Erythroblast (primary cell): ENCODE results near the gene GABRB1.

ENCODE experiments used
- DNase-seq, 2 experiments: peaks; one replicate each; lab custom pipeline; 2025; lab: John Stamatoyannopoulos, UW
- GATA1 ChIP-seq: IDR thresholded peaks from 2 replicates; pipeline ENCODE4 v1.6.1; 2011; ENCODE audit warnings: low read depth, mild to moderate bottlenecking, control low read depth, low read length, moderate library complexity
- POLR2A ChIP-seq: IDR thresholded peaks from 2 replicates; pipeline ENCODE4 v1.6.1; 2011; ENCODE audit warnings: mild to moderate bottlenecking, low read length

Gene GABRB1

DNA sequence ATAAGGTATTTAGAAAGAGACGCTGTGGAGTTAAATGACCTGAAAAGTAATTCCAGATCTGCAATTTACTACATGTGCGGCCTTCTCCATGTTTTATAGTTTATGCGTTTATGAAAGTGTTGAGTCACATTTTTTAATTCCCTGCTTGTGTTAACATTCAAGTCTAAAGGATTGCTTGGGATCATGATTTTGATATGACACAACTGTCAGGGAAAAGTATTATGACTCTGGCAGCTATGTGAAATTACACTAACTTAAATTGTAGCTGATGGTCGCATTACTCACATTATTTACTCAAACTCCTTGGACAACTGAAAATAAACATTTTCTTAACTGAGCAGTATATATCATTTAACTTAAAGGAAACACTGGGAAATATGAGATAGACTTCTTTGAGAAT lies 14.3 kb upstream of the GABRB1 start:
- no peak for TF ChIP-seq POLR2A
- TF ChIP-seq GATA1: no peak
- no peak for DNase-seq

DNA sequence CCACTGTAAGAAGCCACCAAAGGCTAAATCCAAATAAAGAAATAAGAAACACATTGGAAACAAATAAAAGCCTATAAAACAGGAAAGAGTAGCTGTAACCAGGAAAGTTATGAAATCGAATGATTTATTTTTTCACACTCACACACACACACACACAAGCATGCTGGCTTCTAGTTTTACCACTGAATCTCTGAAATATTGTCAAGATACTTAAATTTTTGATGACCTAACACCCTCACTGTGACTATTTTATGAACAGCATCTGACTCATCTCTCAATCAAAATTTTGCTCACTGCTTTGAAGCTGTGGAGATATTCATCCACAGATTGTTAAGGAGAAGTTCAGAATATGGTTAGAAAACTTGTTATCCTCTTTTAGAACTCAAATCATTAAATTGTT lies 13.9 kb upstream of the GABRB1 start:
- TF ChIP-seq GATA1 (no peak), POLR2A (no peak)

DNA sequence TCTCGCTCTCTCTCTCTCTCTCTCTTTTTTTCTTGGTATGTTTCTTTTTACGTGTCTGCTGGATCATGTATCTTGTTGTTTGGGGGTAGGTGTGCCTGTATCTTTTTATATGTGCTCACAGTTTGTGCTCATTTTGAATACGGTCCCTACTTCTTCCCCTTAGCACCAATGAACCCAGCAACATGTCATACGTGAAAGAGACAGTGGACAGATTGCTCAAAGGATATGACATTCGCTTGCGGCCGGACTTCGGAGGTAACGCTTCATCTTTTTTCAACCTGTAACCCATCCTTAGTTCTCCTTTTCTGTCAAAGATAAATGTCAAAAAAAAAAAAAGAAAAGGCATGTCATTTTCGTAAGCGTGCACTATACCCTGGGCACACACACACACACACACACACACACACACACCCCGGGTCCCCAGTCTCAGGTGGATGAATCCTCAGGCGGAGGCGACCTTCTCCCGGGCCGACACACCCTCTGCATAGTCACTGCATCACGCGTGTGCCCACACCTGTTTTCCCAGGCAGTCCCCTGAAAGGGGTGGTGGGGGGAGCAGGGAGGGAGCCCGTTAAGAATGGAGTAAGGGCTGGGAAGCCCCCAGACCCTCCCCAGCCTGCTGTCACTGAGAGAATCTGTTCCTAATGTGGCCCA lies 511 bp downstream of the GABRB1 start:
- no peak for DNase-seq
- TF ChIP-seq POLR2A (no peak), GATA1 (no peak)

More for the DNA sequence above, 13.9 kb upstream of the GABRB1 start:
- no peak for DNase-seq

DNA sequence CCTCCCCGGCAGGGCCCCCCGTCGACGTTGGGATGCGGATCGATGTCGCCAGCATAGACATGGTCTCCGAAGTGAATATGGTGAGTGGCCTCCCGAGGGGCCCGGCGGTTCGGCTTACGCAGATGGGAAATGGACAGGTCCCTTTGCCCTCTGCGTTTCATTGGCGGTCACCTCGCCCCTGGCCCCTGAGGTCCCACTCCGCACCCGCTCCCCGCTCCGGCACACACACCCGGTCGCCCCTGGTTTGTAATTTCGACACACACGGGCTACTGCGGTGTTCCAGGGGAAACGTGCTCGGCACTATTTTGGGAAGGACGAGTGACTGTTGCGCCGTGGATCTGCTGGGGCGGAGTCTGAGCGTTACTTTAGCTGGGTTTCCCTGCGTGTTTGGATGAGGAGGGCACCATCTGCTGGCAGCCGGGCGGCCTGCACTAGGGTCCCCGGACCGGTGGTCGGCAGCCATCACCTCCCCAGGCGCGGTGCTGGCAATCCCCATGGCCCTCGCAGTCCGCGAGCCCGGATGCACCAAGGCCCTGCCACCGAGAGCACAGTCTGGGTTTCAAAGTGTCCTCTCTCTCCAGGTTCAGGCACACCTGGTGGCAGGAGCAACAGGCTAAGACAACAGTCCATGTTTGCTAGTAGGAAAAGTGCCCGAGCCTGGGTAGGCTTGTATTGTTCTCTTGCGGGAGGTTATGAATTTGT lies 1.2 kb downstream of the GABRB1 start:
- TF ChIP-seq POLR2A: no peak
- TF ChIP-seq GATA1: no peak
- DNase-seq: peak; percentile 27 to 45

DNA sequence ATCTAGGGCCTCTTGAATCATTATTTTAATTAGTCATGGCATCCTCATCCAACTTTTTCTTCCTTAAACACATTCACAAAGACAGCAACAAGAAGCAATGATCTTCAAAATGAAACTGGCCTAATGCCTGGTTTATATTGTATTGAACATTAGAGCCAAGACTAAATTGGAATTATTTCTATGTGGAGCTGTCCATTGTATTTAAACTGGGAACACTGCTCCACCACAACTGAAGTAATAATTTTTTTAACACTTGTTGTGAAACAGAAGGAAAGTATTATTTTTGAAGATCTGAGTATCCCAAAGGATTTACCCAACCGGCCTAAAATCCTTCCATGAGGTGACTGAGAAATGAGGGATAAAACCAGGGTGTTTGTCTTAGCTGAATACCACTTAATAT lies 6.9 kb downstream of the GABRB1 start:
- TF ChIP-seq POLR2A (no peak), GATA1 (no peak)
- no peak for DNase-seq

DNA sequence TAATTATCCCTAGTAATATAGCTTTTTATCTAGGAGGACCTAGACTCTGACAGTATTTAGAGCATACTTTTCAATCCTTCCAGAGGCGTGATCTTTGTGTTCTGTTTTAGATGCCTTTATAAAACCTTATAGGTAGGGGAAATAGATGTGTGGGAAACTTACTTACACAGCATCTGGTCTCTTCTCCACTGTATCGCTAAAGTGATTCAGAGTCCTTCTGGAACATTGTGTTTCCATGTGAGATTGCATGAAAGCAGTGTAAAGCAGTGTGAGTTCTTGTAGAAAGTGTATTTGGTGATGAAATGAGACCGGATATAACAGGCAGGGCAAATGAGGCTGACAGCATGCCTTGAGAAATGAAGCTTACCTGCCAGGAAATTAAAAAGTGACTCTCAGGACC lies 9.5 kb downstream of the GABRB1 start:
- no peak for DNase-seq
- no peak for TF ChIP-seq GATA1
- no peak for TF ChIP-seq POLR2A

DNA sequence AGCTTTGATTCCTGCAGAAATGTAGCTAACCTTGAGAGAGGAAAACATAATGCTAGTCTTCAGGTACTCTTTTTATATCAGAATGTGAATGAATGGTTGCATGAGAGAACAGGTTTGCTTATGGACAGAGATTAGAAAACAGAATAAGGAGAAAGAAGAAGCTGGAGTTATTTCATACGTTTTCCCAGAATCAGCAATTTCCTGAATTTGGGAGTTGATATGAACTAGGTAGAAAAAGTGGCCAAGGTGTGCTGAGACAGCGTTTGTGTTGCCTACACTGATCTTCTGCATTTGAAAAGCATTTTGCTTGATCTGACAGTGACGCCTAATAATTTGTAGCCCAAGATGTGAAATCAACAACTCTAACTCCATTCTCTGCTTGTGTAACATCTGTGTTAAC lies 12.5 kb downstream of the GABRB1 start:
- no peak for DNase-seq
- TF ChIP-seq GATA1 (no peak), POLR2A (no peak)

DNA sequence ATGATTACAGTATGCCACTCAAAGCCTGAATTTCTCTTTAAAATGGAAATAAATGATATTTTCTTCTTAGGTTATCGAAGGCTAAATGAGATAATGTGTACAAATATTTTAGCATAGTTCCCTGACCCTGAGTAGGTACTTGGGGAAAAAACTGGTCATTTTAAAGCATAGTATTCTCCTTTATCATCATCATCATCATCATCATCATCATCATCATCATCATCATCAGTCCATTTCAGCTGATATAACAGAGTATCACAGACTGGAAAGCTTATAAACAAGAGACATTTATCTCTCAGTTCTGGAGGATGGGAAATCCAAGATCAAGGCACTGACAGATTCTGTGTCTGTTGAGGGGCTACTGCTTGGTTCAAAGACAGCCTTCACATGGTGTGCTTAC lies 13.9 kb downstream of the GABRB1 start:
- DNase-seq: no peak

DNA sequence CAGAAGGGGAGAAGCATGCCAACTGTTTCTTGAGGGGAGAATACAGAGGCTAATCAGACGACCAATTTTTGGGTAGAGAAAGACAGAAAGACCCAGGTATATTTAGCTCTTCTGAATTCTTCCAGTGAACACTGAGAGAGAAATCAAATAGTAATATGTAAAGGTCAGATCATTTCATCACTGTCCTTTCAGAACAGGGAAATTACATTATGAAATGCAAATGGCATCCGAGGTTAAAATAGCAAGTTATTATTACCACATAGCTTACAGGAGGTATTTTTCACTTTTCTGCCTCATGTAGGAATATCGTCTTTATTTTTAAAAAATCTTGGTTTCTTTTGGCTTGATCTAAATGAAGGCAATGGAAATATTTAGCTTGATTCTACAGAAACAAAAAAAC lies 18.0 kb downstream of the GABRB1 start:
- no peak for DNase-seq
- no peak for TF ChIP-seq POLR2A
- no peak for TF ChIP-seq GATA1

More for the DNA sequence above, 13.9 kb downstream of the GABRB1 start:
- TF ChIP-seq GATA1 (no peak), POLR2A (no peak)

DNA sequence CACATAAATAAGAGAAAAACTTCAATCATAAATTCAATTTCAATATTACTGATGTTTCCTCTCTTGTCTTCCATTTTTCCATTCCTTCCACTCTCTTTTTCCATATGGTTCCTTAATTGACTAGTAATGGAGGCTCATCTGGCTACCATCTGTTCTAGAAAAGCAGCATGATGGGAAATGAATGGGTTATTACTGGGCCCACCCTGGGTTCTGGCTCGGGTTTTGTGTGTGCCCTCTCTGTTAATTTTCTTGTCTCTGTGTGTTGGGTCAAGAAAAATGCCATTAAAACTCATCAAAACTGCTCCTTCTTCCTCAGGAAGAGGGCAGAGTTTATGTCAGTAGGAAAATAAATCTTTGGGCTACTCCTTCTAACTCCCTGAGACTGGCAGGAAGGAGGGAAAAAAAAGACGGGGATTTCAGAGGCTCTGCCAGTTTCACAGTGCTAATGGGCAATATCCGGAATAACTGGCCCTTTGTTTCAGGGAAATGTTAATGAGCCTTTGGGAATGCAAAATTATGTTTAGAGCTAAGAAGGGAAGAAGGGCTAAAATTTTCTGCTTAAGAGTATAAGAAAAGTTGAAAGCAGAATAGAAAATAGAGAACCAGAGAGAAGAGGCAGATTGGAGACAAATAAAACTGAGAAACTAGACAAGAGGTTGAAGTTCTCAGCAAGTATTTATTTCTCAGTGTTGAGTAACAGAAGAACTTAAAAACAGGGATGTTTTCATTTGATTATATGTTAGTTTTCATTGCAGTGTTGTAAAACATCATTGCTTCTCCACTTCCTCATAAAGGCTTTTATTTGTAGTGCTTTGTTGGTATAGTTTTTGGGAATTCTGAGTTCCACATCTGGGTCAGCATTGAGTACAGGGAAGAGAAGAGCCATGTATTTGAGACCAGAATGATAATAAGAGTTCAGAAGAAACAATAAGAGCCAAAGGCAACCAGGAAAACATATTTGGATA lies 19.7 kb downstream of the GABRB1 start:
- TF ChIP-seq GATA1 (no peak), POLR2A (no peak)
- no peak for DNase-seq

DNA sequence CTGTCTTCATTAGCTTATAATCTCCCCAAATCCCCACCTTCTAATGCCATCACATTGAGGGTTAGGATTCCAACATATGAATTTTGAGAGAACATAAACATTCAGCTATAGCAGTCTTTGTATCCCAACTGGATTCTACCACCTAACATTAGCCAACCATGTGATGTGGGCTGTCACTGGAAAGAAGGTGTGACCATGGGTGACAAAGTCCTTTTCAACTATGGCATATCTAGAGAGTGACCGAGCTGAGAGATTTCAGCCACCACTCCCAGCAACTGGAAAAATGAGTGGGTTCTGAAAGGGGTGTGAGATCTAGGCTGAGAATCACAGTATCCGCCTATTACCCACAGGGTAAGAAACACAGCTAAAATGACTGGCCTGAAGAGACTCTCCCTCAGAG lies 22.1 kb downstream of the GABRB1 start:
- DNase-seq: no peak
- TF ChIP-seq GATA1 (no peak), POLR2A (no peak)

DNA sequence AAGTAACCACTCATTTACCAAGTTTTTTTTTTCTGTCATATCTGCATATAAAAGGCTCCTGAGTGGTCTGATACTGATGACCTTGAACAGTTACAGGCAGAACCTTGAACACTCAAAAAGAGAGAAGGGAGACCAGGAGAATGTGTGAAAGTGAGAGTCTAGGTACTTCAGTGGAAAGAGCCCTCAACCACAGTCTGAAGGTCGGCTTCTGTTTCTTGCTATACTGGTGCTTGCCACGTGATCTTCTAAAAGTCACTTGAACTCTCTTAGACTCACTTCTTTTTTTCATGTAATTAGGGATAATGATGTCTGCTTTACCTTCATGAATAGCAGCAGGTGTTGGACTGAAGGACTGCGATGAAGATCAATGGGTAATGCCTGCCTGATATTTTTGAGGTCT lies 22.8 kb downstream of the GABRB1 start:
- TF ChIP-seq GATA1: no peak
- TF ChIP-seq POLR2A: no peak
- DNase-seq: no peak

DNA sequence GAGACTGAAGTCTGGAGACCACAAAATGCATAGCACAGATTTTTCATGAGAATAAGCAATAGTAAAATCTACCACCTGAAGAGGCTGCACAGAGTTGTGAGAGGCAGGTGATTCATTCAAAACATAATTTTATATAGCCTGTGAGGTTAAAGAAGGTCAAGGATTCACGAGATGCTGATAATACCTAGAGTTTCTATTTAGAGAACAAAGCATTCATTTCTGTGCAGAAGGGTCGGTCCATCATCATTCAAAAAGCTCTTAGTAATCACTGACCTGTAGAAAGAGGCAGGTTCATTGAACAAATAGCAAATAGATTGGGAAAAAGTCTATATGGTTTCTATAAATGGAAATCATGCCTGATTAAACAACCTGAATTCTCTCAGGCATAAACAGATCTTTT lies 26.6 kb downstream of the GABRB1 start:
- no peak for TF ChIP-seq POLR2A
- no peak for TF ChIP-seq GATA1
- no peak for DNase-seq

DNA sequence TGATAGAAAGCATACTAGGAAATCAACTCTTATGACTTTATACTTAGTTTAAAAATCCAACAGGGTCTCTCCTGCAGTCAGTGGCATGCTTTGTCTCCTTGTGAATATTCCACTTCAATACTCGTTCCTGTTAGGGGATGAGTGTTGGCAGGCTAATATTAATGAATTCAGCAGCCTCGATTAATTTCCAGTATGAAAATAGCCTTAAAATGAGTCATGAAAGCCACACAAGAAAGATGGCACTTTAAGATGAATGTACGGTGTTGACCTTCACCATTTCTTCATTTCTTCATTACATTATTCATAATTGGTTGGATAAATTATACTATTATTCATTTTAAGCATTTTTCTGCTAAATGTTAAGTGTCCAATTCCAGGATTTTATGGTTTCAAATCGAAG lies 29.2 kb downstream of the GABRB1 start:
- no peak for TF ChIP-seq GATA1
- TF ChIP-seq POLR2A: no peak
- DNase-seq: no peak
